ENCODE measurements around the gene HS3ST3A1.
"Not testable (repeated sequence)": the region's sequence is repeated elsewhere in the genome, so short reads cannot be mapped to it uniquely, and the experiment has no call there.

The HS3ST3A1 gene

GRCh38 chr17:13502263-13502662 lies 99.5 kb downstream of the HS3ST3A1 start:
- H3K9me3 ChIP-seq (ENCODE audit: low read length), result no peaks in the 10 kb centered on the region
- no peak overlapping the region for H3K9ac ChIP-seq (ENCODE audit: low read length)
- no peaks in the 10 kb centered on the region for H3K36me3 ChIP-seq (ENCODE audit: insufficient read depth, low read length)
- no peaks in the 10 kb centered on the region for H3K4me1 ChIP-seq (ENCODE audit: insufficient read depth, low read length)
- no peak overlapping the region for H3K27ac ChIP-seq (ENCODE audit: low read depth, low read length)
- no peak overlapping the region for H3K4me3 ChIP-seq (ENCODE audit: low read depth in 1 of 2, low read length in 2 of 2)
- no peaks in the 10 kb centered on the region for H3K27me3 ChIP-seq (ENCODE audit: control insufficient read depth in 1 of 2, insufficient read depth in 2 of 2, low read length in 2 of 2)

- Histone ChIP-seq H3K4me1 (ENCODE audit: insufficient read depth, low read length) (no peaks in the 10 kb centered on the region), H3K9me3 (ENCODE audit: low read length) (no peaks in the 10 kb centered on the region), H3K9ac (ENCODE audit: low read length) (no peak overlapping the region), H3K4me3 (ENCODE audit: low read depth in 1 of 2, low read length in 2 of 2) (no peak overlapping the region), H3K27ac (ENCODE audit: low read depth, low read length) (no peak overlapping the region), H3K36me3 (ENCODE audit: insufficient read depth, low read length) (no peaks in the 10 kb centered on the region), H3K27me3 (ENCODE audit: control insufficient read depth in 1 of 2, insufficient read depth in 2 of 2, low read length in 2 of 2) (no peaks in the 10 kb centered on the region)
Measured at GRCh38 chr17:13500947-13501346, 100.8 kb downstream of the HS3ST3A1 start.

- H3K27ac ChIP-seq (ENCODE audit: low read depth, low read length), result no peak overlapping the region
- H3K36me3 ChIP-seq (ENCODE audit: insufficient read depth, low read length), result no peaks in the 10 kb centered on the region
- H3K9me3 ChIP-seq (ENCODE audit: low read length), result no peaks in the 10 kb centered on the region
- H3K27me3 ChIP-seq (ENCODE audit: control insufficient read depth in 1 of 2, insufficient read depth in 2 of 2, low read length in 2 of 2), result no peaks in the 10 kb centered on the region
- no peaks in the 10 kb centered on the region for H3K4me1 ChIP-seq (ENCODE audit: insufficient read depth, low read length)
- H3K9ac ChIP-seq (ENCODE audit: low read length), result no peak overlapping the region
- H3K4me3 ChIP-seq (ENCODE audit: low read depth in 1 of 2, low read length in 2 of 2), result no peak overlapping the region
Measured at GRCh38 chr17:13498184-13498583, 103.5 kb downstream of the HS3ST3A1 start.

GRCh38 chr17:13496553-13497056 lies 105.1 kb downstream of the HS3ST3A1 start:
- not testable (repeated sequence) for H3K9me3 ChIP-seq (ENCODE audit: low read length); H3K27me3 ChIP-seq (ENCODE audit: control insufficient read depth in 1 of 2, insufficient read depth in 2 of 2, low read length in 2 of 2); H3K4me3 ChIP-seq (ENCODE audit: low read depth in 1 of 2, low read length in 2 of 2); H3K9ac ChIP-seq (ENCODE audit: low read length); H3K4me1 ChIP-seq (ENCODE audit: insufficient read depth, low read length); H3K27ac ChIP-seq (ENCODE audit: low read depth, low read length); H3K36me3 ChIP-seq (ENCODE audit: insufficient read depth, low read length)

- Histone ChIP-seq H3K27me3 (ENCODE audit: control insufficient read depth in 1 of 2, insufficient read depth in 2 of 2, low read length in 2 of 2) (no peaks in the 10 kb centered on the region), H3K27ac (ENCODE audit: low read depth, low read length) (no peak overlapping the region), H3K36me3 (ENCODE audit: insufficient read depth, low read length) (no peaks in the 10 kb centered on the region), H3K4me3 (ENCODE audit: low read depth in 1 of 2, low read length in 2 of 2) (no peak overlapping the region), H3K9ac (ENCODE audit: low read length) (no peak overlapping the region), H3K9me3 (ENCODE audit: low read length) (no peaks in the 10 kb centered on the region), H3K4me1 (ENCODE audit: insufficient read depth, low read length) (no peaks in the 10 kb centered on the region)
Measured at GRCh38 chr17:13495423-13495822, 106.3 kb downstream of the HS3ST3A1 start.

DNA sequence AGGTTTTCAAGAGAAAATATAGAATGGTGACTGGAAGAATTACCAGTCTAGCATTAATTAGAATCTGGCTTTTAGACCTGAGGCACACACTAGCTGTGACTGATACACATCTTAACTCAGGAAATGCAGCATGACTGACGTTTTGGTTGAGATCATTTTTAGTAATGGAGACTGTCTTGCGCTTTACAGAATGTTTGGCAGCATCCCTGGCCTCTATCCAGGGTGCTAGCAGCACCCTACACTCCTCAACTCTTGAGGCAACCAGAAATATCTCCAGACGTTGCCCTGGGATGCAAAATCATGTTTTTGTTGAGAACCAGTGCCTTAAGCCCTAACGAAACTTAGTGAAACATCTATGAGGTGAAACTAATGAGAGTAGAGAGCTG lies 109.0 kb downstream of the HS3ST3A1 start:
- Histone ChIP-seq H3K4me1 (ENCODE audit: insufficient read depth, low read length) (no peaks in the 10 kb centered on the region), H3K9ac (ENCODE audit: low read length) (no peak overlapping the region), H3K27me3 (ENCODE audit: control insufficient read depth in 1 of 2, insufficient read depth in 2 of 2, low read length in 2 of 2) (no peaks in the 10 kb centered on the region), H3K4me3 (ENCODE audit: low read depth in 1 of 2, low read length in 2 of 2) (no peak overlapping the region), H3K36me3 (ENCODE audit: insufficient read depth, low read length) (no peaks in the 10 kb centered on the region), H3K9me3 (ENCODE audit: low read length) (no peaks in the 10 kb centered on the region), H3K27ac (ENCODE audit: low read depth, low read length) (no peak overlapping the region)

GRCh38 chr17:13491916-13492736 lies 109.6 kb downstream of the HS3ST3A1 start:
- Histone ChIP-seq H3K4me3 (ENCODE audit: low read depth in 1 of 2, low read length in 2 of 2) (no peak overlapping the region), H3K27me3 (ENCODE audit: control insufficient read depth in 1 of 2, insufficient read depth in 2 of 2, low read length in 2 of 2) (no peaks in the 10 kb centered on the region), H3K9me3 (ENCODE audit: low read length) (no peaks in the 10 kb centered on the region), H3K4me1 (ENCODE audit: insufficient read depth, low read length) (no peaks in the 10 kb centered on the region), H3K9ac (ENCODE audit: low read length) (no peak overlapping the region), H3K27ac (ENCODE audit: low read depth, low read length) (no peak overlapping the region), H3K36me3 (ENCODE audit: insufficient read depth, low read length) (no peaks in the 10 kb centered on the region)

DNA sequence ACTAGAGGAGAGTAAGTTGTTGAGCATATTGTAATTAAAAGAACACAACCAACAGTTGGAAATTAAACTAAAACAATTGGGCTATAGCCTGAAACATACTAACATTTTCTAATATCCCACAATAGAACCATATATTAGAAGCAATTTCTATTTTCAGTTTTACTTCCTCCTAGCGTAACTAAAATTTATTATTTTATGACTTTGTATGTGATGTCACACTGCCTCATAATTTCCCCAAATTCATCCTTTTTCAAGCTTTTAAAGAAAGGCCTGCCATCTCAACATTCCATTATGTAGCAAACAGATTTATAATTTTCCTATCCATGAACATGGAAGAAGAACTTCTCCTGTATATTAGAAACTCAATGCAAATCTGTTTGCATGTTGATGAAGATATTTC lies 110.2 kb downstream of the HS3ST3A1 start:
- Histone ChIP-seq H3K9me3 (ENCODE audit: low read length) (no peaks in the 10 kb centered on the region), H3K27me3 (ENCODE audit: control insufficient read depth in 1 of 2, insufficient read depth in 2 of 2, low read length in 2 of 2) (no peaks in the 10 kb centered on the region), H3K9ac (ENCODE audit: low read length) (no peak overlapping the region), H3K4me1 (ENCODE audit: insufficient read depth, low read length) (no peaks in the 10 kb centered on the region), H3K27ac (ENCODE audit: low read depth, low read length) (no peak overlapping the region), H3K4me3 (ENCODE audit: low read depth in 1 of 2, low read length in 2 of 2) (no peak overlapping the region), H3K36me3 (ENCODE audit: insufficient read depth, low read length) (no peaks in the 10 kb centered on the region)

GRCh38 chr17:13490906-13491482 lies 110.7 kb downstream of the HS3ST3A1 start:
- Histone ChIP-seq H3K27ac (ENCODE audit: low read depth, low read length) (no peak overlapping the region), H3K9ac (ENCODE audit: low read length) (no peak overlapping the region), H3K4me1 (ENCODE audit: insufficient read depth, low read length) (no peaks in the 10 kb centered on the region), H3K36me3 (ENCODE audit: insufficient read depth, low read length) (no peaks in the 10 kb centered on the region), H3K27me3 (ENCODE audit: control insufficient read depth in 1 of 2, insufficient read depth in 2 of 2, low read length in 2 of 2) (no peaks in the 10 kb centered on the region), H3K9me3 (ENCODE audit: low read length) (no peaks in the 10 kb centered on the region), H3K4me3 (ENCODE audit: low read depth in 1 of 2, low read length in 2 of 2) (no peak overlapping the region)

DNA sequence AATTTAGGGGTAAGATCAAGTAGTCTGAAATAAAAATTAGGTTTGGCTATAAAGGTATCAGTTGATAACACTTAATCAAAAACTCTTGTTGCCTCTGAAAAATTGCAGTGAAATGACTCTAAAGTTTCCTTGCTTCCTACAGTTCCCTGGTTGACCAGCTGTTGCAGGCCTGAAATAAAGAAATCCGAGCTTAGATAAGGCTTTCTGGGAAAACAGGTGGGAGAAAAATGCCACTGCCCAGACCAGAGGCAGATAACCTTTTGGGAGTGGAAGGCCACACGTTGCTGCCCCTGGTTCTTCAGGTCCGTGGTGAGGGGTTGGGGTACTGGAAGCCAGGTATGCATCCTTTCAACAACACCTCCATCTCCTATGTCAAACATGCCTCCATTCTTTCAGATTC lies 111.3 kb downstream of the HS3ST3A1 start:
- Histone ChIP-seq H3K4me3 (ENCODE audit: low read depth in 1 of 2, low read length in 2 of 2) (no peak overlapping the region), H3K9ac (ENCODE audit: low read length) (no peak overlapping the region), H3K9me3 (ENCODE audit: low read length) (no peaks in the 10 kb centered on the region), H3K36me3 (ENCODE audit: insufficient read depth, low read length) (no peaks in the 10 kb centered on the region), H3K4me1 (ENCODE audit: insufficient read depth, low read length) (no peaks in the 10 kb centered on the region), H3K27me3 (ENCODE audit: control insufficient read depth in 1 of 2, insufficient read depth in 2 of 2, low read length in 2 of 2) (no peaks in the 10 kb centered on the region), H3K27ac (ENCODE audit: low read depth, low read length) (no peak overlapping the region)

DNA sequence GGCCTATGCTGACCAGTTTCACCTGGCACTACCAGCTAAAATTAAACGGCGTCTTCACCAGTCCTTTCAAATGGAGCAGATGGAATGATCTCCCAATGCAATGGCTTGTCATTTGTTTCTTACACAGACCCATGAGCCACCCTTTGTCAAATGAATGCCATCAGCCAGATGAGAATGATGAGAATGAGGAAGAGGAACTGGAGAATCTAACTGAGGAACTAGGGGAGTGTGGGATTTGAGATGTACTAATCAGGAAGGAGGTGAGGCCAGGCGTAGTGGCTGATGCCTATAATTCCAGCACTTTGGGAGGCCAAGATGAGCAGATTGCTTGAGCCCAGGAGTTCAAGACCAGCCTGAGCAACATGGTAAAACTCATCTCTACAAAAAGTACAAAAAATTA lies 116.4 kb downstream of the HS3ST3A1 start:
- no peaks in the 10 kb centered on the region for H3K9me3 ChIP-seq (ENCODE audit: low read length)
- H3K4me3 ChIP-seq (ENCODE audit: low read depth in 1 of 2, low read length in 2 of 2), result no peak overlapping the region
- no peak overlapping the region for H3K9ac ChIP-seq (ENCODE audit: low read length)
- H3K4me1 ChIP-seq (ENCODE audit: insufficient read depth, low read length), result no peaks in the 10 kb centered on the region
- no peak overlapping the region for H3K27ac ChIP-seq (ENCODE audit: low read depth, low read length)
- H3K27me3 ChIP-seq (ENCODE audit: control insufficient read depth in 1 of 2, insufficient read depth in 2 of 2, low read length in 2 of 2), result no peaks in the 10 kb centered on the region
- H3K36me3 ChIP-seq (ENCODE audit: insufficient read depth, low read length), result no peaks in the 10 kb centered on the region

DNA sequence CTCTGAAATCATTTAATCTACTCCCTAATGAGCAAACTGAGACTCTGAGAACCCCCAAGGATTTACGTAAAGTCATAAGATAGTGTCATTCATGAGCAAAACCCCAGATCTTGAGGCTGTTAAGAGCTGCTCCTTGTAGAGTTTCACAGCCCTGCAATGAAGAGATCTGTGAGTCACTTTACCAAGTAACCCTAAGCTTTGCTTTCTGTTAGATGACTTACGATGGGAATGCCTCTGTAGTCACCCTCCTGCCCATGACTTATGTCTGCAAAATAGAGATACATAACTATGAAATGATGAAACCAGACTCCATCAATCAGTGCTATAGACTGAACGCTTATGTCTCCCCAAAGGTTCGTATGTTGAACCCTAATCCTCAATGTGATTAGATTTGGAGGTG lies 117.7 kb downstream of the HS3ST3A1 start:
- no peak overlapping the region for H3K27ac ChIP-seq (ENCODE audit: low read depth, low read length)
- H3K4me1 ChIP-seq (ENCODE audit: insufficient read depth, low read length), result no peaks in the 10 kb centered on the region
- H3K9ac ChIP-seq (ENCODE audit: low read length), result no peak overlapping the region
- no peaks in the 10 kb centered on the region for H3K9me3 ChIP-seq (ENCODE audit: low read length)
- no peaks in the 10 kb centered on the region for H3K36me3 ChIP-seq (ENCODE audit: insufficient read depth, low read length)
- no peak overlapping the region for H3K4me3 ChIP-seq (ENCODE audit: low read depth in 1 of 2, low read length in 2 of 2)
- H3K27me3 ChIP-seq (ENCODE audit: control insufficient read depth in 1 of 2, insufficient read depth in 2 of 2, low read length in 2 of 2), result no peaks in the 10 kb centered on the region

All from muscle layer of colon (tissue), 2 donors.